ENCODE data around the gene IRAG1.
"Not testable (repeated sequence)": the region's sequence is repeated elsewhere in the genome, so short reads cannot be mapped to it uniquely, and the experiment has no call there.

IRAG1 gene

DNA sequence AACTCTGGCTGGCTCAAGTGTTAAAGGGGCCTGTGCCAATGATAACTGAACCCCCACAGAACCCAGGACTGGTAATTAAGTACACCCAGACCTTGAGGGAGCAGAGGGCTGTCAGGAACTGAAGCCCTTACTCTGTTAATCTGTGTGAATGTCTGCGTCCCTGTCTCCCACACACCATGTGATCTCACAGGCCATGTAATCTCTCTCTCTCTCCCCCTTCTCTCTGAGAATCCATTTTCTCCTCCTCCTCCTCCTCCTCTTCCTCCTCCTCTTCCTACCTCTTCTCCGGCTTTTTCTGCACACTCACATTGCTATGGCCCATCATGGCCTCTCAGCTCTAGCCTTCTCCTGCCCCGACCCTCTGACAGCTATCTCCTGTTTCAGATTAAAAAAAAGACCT lies 14.6 kb upstream of the IRAG1 start:
- DNase-seq, result no peak

DNA sequence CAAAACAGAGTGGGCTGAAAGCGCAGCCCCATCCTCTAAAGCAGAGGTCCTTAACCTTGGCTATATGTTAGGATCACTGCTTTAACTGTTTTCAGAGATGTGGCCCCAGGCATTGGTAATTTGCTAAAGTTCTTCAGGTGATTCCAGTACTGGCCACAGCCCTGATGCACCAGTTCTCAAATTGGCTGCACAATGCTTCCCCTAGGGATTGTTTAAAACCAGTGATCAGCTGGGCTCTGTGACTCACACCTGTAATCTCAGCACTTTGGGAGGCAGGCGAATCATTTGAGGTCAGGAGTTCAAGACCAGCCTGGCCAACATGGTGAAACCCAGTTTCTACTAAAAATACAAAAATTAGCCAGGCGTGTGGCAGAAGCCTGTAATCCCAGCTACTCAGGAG lies 8.4 kb upstream of the IRAG1 start:
- DNase-seq, result no peak

DNA sequence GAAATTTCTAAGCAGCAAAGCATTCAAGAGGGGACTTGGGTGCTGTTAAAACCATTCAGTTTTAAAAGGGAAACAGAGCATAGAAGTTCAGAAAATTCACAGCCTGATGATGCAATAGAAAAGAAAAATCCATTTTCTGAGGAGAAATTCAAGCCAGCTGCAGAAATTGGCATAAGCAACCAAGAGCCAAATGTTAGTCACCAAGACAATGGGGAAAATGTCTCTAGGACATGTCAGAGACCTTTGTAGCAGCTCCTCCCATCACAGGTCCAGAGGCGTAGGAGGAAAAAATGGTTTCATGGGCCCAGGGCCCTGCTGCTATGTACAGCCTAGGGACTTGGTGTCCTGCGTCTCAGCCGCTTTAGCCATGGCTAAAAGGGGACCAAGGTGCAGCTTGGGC lies 5.5 kb upstream of the IRAG1 start:
- no peak for DNase-seq

DNA sequence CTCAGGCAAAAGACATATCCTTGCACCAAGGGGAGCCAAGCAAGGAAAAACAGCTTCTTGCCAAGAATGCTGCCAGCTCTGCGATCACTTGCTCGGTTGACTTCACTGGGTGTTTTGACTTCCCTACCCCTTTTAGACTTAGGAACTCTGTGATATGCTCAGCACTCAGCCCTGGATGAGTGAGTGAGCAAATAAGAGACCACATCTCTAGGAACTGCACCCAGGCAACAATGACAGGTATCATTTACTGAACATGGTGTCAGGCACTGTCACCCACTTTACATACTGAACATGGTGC lies 3.7 kb upstream of the IRAG1 start:
- DNase-seq, result no peak

DNA sequence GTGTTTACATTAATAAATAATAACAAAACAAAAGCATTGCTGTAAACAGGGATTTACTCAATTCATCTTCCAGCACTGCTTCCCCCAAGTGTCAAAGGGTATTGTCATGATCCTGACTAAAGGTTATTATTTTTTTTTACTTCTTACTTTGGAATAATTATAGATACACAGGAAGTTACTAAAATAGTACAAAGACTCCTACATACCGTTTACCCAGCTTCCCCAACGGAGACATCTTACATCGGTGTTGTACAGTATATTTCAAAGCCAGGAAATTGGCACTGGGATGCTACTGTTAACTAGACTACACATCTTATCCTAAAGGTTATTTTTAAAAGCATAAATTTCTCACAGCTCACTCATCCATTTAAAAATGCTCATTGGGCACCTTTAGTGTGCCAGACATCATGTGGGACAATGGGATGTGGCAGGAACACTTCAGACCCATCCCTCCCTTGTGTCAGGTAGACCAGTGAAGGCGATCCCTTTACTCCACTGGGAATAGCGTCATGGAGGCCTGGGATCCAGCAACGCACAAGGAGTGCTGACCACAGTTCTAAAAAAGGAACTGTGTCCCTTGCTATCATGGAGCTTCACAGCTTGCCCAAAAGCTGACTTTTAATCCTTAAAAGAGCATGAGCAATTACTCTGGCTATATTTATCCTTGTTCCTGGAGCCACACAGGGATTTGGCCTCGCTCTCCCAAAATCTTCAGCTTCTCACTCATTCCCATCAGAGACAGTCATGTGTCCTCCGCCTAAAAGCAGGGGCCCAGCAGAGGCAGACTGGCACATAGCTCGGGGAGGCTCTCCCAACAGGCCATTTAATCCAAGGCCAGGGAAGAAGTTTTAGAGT lies 3.1 kb upstream of the IRAG1 start:
- DNase-seq, result no peak

DNA sequence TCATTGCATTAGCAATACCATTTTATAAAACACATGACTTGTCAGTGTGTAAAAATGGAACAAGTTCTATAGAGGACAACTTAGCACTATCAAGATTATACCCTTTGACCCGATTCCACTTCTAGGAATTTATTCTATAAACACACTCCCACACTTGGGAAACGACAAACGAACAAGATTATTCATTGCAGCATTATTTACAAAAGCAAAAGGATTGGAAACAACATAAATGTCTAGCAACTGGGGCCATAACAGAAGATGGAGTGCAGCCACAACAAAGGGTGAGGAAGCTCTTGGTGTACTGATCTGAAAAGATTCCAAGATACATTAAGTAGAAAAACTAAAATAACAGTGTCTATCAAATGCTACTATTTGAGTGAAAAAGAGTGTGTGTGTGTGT lies 2.3 kb upstream of the IRAG1 start:
- DNase-seq, result no peak

DNA sequence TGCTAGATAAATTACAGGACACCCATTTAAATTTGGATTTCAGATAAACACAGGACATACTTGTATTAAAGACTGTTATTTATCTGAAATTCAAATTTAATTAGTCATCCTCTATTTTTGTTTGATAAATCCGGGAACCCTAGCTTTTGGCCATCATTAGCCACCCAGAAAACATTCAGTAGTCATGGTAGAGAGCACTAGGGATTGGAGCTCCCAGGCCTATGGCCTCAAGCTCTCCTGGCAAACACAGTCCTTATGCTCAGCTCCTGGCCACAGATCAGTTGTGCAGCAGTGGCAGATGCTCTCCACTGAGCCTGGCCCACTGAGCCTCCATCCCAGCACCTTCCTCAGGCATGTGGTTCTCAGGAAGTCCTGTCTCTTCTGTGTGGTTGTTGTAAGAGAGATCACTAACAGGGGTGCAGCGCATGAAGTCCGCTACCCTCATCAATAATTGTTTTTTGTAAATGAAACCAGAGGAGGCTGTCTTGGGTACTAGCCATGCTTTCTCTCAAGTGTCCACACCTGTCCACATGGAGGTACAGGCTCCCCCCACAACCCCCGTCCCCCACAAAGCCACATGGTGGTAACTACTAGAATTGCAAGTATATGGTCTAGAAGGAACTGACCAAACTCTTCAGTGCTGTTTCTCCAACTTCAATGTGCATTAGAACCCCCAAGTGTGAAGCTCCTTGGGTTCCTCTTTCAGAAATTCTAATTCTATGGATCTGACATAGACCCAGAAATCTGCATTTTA lies 1.1 kb upstream of the IRAG1 start:
- DNase-seq, result no peak

DNA sequence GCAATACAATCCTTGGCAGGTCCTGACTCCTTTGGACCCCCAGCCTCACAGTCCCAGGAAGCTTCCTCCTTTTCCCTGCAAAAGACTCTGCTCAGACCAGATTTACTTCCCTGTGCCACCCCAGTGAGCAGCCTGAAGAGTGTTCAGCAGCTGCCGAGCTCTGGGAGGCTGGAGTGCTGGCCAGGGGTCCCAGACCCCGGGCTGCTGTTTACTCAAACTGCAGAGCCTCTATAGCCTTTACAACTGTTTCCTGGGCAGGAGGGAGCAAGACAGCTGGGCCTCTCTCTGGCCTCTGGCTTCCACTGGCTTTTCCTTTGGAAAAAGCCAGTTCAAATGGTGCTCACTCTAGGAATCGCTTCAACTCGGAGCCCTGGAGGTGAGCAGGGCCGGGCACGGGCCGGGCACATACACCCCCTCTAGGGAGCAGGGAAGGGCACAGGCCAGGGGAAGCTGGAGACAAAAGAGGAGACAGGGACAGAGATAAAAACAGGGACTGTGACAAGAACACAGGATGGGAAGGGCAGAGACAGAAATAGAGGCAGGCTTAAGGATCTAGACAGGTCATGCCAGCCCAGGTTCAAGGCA lies 932 bp downstream of the IRAG1 start:
- no peak for DNase-seq

DNA sequence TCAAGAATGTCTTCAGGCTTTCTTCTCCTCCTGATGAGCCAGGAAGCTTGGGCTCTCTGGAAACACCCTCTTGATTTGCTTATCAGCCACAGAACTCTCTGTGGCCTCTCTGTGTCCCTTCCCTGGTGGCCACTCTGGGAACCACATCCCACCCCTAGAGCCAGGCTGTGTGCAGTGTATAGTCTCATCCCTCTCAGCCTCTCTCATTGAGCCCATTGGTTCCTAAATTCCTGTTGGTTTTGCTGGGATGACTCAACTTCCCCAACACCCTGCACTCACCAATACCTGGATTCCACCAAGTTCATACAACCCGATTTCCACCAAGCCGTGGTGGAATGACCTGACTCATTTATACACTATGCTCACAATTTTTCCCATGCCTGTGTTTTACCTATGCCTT lies 5.2 kb downstream of the IRAG1 start:
- DNase-seq, result peak; percentile 21

DNA sequence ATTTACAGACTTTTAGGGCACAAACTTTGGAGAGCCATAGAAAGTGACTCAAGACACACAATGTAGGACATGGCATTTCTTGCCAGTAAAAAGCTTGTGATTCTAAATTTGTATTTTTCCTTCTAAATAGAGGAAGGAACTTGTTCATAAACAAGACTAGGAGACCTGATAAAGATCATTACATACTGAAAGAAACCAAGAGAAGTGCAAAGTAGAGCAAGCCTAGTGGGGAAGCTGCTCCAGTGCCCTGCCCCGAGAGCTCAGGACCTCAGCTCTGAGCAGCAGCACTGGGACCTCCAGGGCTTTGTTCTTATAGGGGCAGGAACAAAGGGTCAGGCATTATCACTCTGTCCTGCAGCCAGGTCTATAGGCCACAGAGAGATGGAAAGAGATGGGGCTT lies 7.2 kb downstream of the IRAG1 start:
- DNase-seq, result no peak

DNA sequence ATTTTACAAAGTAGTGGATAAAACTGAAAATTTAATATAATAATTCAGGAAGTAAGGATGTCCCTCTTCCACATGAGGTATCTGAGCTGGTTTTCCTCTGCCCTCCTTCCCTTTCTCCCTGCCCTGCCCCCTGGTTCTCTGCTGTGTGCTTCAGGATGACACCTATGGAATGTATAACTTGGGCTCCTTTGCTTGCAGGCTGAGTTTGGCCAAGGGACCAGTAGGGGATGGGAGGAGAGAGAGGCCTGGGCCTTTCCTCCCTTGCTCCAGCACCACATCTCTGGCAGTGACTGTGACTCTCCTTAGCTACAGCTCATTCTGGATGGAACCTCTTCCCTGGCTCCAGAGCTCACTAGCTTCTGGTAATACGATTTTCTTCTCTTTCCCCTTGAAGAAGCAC lies 10.1 kb downstream of the IRAG1 start:
- DNase-seq, result no peak

DNA sequence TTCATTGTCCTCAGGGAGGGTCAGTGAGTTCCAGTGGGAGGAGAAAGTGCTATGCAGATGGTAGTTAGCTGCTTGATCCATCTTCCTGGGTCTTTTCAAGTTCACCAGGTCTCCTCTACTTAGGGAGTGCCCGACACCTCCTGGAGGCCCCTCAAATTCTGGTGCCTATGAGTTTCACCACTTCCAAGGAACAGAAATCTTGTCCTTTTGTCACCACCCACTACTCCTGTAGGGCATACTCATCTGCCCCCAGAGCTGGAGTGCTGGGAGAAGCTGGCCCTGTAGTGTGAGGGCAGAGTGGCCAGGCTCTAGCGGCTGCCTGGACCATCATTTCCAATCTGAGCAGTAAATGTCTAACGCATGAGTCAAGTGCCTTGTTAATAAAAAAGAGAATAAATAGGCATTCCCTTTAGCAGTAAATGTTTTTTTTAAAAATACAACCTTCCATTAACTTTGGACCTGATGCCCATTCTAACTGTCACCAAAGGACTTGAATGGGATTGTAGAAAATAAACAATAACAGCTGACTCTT lies 12.5 kb downstream of the IRAG1 start:
- DNase-seq, result no peak

DNA sequence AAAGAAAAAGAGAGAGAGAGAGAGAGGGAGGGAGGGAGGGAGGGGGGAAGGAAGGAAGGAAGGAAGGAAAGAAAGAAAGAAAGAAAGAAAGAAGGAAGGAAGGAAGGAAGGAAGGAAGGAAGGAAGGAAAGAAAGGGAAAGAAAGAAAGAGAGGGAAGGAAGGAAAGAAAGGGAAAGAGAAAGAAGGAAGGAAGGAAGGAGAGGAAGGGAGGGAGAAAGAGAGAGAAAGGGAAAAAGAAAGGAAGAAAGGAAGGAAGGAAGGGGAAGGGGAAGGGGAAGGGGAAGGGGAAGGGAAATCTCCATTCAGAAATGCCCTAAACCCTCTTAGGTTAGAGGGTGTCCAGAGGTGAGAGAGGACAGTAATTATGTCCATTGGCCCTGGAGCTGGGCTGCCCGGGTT lies 13.3 kb downstream of the IRAG1 start:
- DNase-seq, result not testable (repeated sequence)

DNA sequence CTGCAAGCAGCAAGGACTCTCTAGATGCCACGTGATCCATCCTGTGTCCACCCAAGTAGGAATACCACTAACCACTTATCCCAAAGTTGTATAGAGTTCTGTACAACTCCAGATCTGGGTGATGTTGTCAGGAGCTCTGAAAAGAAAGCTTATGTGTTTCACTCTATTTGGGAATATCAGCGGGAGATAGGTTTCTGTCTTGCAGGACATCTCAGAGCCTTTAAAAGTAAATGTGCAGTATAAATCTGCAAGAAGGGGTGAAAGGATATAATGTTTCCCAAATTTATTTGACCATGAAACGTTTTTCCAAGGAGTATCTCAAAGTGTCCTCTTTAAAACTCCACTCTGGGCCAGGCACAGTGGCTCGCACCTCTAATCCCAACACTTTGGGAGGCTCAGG lies 13.9 kb downstream of the IRAG1 start:
- DNase-seq, result no peak

DNA sequence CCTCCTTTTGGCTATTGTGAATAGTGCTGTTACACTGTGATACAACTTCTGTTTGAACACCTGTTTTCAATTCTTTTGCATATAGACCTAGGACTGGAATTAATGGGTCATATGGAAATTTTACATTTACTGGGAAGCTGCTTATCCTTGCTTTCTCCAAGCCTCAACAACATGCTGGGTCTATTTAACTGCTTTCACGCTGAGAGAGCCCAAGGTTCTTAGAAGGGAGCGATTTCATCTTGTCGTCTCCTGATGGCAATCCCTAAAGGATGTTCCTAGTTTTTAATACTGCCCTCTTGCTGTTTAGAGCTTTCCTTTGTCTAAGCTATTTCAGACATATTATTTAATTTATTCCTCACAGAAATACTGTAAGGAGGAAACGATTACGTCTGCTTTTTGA lies 15.5 kb downstream of the IRAG1 start:
- no peak for DNase-seq

DNA sequence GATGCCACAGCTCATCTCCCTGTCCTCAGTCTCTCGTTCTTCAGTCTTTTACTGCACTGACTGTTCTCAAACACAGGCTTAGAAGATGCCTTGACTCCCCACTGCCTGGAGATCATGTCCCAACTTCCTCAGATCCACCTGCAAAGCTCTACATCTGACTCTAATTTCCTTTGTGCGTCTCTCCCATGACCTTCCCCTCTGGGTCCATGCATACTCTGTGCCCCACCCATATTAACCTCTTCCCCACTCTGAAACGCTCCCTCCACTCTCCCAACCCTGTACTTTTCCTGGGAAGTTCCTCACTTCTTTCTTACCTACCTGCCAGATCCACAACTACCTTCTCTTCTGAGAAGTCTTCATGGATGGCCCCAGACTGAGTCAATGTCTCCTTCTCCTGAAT lies 16.6 kb downstream of the IRAG1 start:
- no peak for DNase-seq

DNA sequence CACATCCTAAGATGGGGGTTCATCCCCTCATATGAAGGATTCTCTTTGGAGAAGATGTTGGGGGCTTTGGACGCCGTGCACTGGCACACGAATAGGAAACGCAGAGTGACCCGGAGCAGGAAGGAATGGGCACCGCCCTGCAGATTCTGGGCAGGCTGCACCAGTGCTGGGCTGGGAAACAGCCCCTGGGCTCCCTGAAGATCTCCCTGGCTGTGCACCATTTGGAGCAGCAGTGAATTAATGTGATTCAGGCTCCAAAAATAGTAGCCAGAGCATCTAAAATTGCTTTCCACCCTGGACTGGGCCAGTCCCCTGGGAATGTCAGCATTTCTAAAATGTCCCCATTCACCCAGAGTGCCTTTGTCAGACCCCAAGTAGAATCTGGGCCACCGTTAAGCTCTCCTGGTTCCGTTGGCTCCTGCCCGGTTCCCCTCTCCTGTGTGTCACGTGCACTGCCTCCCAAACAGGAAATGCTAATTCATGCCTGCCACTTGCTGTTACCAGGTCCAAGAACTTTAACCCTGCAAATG lies 18.6 kb downstream of the IRAG1 start:
- DNase-seq, result no peak

DNA sequence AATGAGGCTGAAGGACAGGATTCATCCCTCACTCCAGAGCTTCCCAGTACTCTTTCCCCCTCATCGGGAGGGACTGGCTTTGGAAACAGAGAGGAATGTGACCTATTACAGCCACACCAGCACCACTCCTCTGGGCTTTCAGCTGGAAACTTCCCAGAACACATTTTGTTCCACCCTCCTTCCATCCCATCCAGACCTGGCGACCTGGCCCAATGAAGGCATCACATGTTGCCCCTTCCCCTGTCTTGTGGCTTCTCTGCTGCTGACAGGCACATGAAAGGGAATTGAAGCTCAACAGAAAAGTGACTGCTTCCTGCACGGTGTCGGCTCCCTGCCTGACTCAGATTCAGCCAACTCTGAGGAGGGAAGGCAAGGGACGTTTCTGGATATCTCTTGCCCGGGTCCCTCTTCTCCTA lies 19.1 kb downstream of the IRAG1 start:
- DNase-seq, result no peak

DNA sequence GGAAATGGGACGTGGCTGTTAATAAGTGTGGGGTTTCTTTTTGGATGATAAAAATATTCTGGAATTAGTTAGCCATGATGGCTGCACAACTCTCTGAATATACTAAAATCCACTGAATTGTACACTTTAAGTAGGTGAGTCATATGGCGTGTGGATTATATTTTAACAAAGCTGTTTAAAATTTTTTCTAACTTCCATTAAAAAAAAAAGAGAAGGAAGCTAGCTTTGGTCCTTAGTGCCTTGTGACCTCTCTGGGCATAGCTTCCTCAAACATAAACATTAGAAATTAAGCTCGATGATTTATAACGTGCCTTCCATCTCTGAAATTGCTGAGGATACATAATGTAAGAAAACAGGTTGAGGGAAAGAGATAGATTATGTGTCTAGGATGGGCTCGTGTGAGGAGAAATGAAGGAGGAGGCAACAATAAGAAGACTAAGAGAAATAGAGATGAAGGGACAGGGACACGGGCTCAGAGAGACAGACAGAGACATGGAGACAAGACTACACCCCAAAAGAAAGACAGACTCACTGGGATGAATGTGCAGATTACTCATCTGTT lies 20.0 kb downstream of the IRAG1 start:
- DNase-seq, result peak; percentile 25

DNA sequence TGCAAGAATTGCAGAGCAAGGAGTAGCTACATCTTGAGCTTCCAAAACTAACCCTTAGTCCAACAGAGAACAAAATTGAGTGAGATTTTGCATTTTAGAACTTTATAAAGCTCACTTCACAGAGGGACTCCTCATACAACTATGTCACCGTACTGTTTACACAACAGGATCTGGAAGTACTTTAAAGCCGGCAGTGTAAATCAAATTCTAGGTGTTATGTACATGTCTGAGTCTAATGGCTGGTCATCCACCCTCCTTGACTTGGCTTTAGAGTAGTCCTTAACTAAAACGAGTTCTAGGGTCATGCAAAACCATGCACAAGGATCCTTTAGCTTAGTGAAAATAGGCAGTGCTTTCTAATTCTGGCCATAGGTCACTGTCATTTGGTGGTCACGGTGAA lies 23.5 kb downstream of the IRAG1 start:
- peak; percentile 33 for DNase-seq

DNA sequence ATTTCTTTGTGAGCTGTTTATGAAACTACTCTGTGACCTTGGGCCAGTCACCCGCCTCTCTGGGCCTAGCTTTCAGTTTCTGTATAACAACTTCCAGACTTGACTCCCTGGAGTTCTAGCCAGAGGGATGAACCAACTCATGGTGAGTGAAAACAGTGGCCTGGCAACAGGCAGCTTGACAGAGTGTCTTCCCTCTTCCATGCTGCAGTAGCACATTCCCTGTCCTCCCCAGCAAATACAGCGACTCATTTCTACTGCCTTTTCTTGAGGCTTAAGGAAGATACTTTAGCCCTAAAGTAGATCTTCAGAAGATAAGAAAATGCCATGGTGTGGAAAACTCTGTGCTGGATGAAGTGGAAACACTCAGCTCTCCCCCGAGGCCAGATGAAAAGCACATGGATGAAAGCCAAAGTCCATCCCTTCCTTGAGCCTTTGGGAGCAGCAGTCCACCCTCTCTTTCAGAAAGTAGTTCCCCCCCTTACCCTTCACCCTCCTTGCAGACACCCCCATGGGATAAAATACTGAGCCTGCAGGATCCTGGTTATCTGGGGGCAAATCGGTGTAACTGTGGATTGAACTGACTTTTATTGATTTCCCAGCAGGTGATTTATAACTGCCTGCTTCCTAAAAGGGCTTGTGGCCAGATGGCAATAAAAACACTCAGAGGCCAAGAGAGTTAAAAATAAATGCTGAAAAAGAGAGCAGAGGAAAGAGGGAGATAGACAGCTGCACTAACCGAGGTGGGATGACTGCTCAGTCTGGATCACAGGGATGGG lies 24.1 kb downstream of the IRAG1 start:
- peak; percentile 33 for DNase-seq

DNA sequence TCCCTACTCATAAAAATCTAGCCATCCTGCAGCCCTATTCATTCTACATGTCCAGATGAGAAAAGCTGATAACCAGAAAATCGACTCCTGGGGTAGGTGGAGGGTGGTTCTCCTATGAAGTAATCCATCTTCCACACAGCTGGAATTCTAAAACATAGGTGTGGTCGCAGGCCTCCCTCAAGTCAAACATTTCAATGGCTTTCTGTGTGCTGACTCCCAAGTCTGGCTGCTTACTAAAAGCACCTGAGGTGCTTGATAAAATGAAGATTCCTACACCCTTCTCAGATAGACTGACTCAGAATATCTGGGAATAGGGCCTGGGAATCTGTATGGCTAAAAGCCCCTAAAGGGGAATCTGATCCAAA lies 26.1 kb downstream of the IRAG1 start:
- no peak for DNase-seq

All from DMS53 (cell line).